IMR-90 (cell line): ENCODE data around the gene CXCL11. TPM values are rescaled to one million over a fixed set of nuclear protein-coding genes. Genes with fewer than 3 reads are reported as not detected.
"Not testable (repeated sequence)": the region's sequence is repeated elsewhere in the genome, so short reads cannot be mapped to it uniquely, and the experiment has no call there.

Experiments
- ATAC-seq: fragments of 200-7000 bp; cut with Tn5 transposase; 2 replicates; pipeline ENCODE4 v1.9.1; 2020; ENCODE audit warnings: low read depth, mild to moderate bottlenecking, moderate library complexity
- BruUV-seq: library from RNA; stranded (reverse); fragments of 400-500 nt; replicated peaks from 2 replicates; lab custom pipeline; 2021; lab: Mats Ljungman, UMichigan
- CTCF ChIA-PET: fragments of 300-600 bp; formaldehyde crosslinking; extraction: SDS; loops from one replicate; lab custom pipeline; 2021; ENCODE audit warnings: antibody characterized with exemption; lab: Yijun Ruan, JAX
- POLR2A ChIA-PET: fragments of 300-600 bp; sonication (Branson Sonifier 250); formaldehyde crosslinking; loops from one replicate; lab custom pipeline; 2022; ENCODE audit warnings: antibody characterized with exemption; ENCODE audit not compliant: unreplicated experiment; lab: Charles Lee
- DNase-seq: peaks from one replicate; pipeline ENCODE4 v3.0.0; 2013
- H2AFZ ChIP-seq: replicated peaks from 2 replicates; pipeline ENCODE3; 2013; ENCODE audit warnings: low read length, mild to moderate bottlenecking; ENCODE audit not compliant: poor library complexity
- H2AK5ac ChIP-seq: 2 replicates; pipeline ENCODE4 v1.6.1; 2013; ENCODE audit warnings: low read depth, low read length, inconsistent platforms
- H2AK9ac ChIP-seq: replicated peaks from 2 replicates; pipeline ENCODE3; 2013; ENCODE audit warnings: mild to moderate bottlenecking, low read depth, low read length, moderate library complexity; ENCODE audit not compliant: poor library complexity
- H2BK120ac ChIP-seq: 2 replicates; pipeline ENCODE4 v1.6.1; 2013; ENCODE audit warnings: low read depth, low read length, inconsistent platforms
- H2BK15ac ChIP-seq: 3 replicates; pipeline ENCODE4 v1.6.1; 2013; ENCODE audit warnings: low read depth, low read length, inconsistent platforms
- H2BK20ac ChIP-seq: 2 replicates; pipeline ENCODE4 v1.6.1; 2013; ENCODE audit warnings: low read depth, mild to moderate bottlenecking, inconsistent platforms, low read length, moderate library complexity
- H2BK5ac ChIP-seq: 2 replicates; pipeline ENCODE4 v1.6.1; 2013; ENCODE audit warnings: mild to moderate bottlenecking, low read depth, low read length, inconsistent platforms; ENCODE audit not compliant: poor library complexity, severe bottlenecking
- H3K14ac ChIP-seq: replicated peaks from 2 replicates; pipeline ENCODE4 v1.6.1; 2013; ENCODE audit warnings: low read depth, low read length, inconsistent platforms
- H3K18ac ChIP-seq: 2 replicates; pipeline ENCODE4 v1.6.1; 2013; ENCODE audit warnings: low read depth, low read length, control low read depth
- H3K23ac ChIP-seq: 2 replicates; pipeline ENCODE4 v1.6.1; 2013; ENCODE audit warnings: low read depth, low read length, inconsistent platforms
- H3K27ac ChIP-seq: 2 replicates; pipeline ENCODE4 v1.5.1; 2013; ENCODE audit warnings: mild to moderate bottlenecking, control low read depth, low read length; ENCODE audit not compliant: insufficient read depth
- H3K27me3 ChIP-seq: 2 replicates; pipeline ENCODE4 v1.6.1; 2013; ENCODE audit warnings: low read length; ENCODE audit not compliant: control insufficient read depth, insufficient read depth
- H3K36me3 ChIP-seq: 2 replicates; pipeline ENCODE4 v1.6.1; 2013; ENCODE audit warnings: low read length, mixed read lengths; ENCODE audit not compliant: control insufficient read depth, insufficient read depth
- H3K4ac ChIP-seq: 2 replicates; pipeline ENCODE4 v1.6.1; 2013; ENCODE audit warnings: low read depth, low read length, inconsistent platforms
- H3K4me1 ChIP-seq: 2 replicates; pipeline ENCODE4 v1.6.1; 2013; ENCODE audit warnings: low read length, mixed read lengths; ENCODE audit not compliant: control insufficient read depth, insufficient read depth
- H3K4me2 ChIP-seq: 2 replicates; pipeline ENCODE4 v1.6.1; 2013; ENCODE audit warnings: low read depth, mild to moderate bottlenecking, control low read depth, low read length, moderate library complexity
- H3K4me3 ChIP-seq: 2 replicates; pipeline ENCODE4 v1.5.1; 2013; ENCODE audit warnings: low read depth, mild to moderate bottlenecking, control low read depth, low read length, moderate library complexity; ENCODE audit not compliant: insufficient read depth
- H3K56ac ChIP-seq: 2 replicates; pipeline ENCODE4 v1.6.1; 2013; ENCODE audit warnings: low read length, inconsistent platforms; ENCODE audit not compliant: insufficient read depth; ENCODE audit errors: extremely low read depth
- H3K79me1 ChIP-seq, 2 experiments: 2 replicates each; pipeline ENCODE4 v1.6.1; 2013; ENCODE audit warnings: low read length in 2 of 2, inconsistent platforms in 1 of 2, low read depth in 1 of 2
- H3K9ac ChIP-seq: 2 replicates; pipeline ENCODE4 v1.6.1; 2013; ENCODE audit warnings: low read depth, low read length, control low read depth
- H3K9me1 ChIP-seq: 2 replicates; pipeline ENCODE4 v1.6.1; 2013; ENCODE audit warnings: low read length, inconsistent platforms; ENCODE audit not compliant: insufficient read depth
- H3K9me3 ChIP-seq: 2 replicates; pipeline ENCODE4 v1.6.1; 2013; ENCODE audit warnings: low read length; ENCODE audit not compliant: control insufficient read depth, insufficient read depth
- H4K20me1 ChIP-seq: 2 replicates; pipeline ENCODE4 v1.6.1; 2013; ENCODE audit warnings: low read length, inconsistent platforms; ENCODE audit not compliant: insufficient read depth
- H4K5ac ChIP-seq: 2 replicates; pipeline ENCODE4 v1.6.1; 2013; ENCODE audit warnings: mild to moderate bottlenecking, low read depth, low read length, control low read depth
- H4K8ac ChIP-seq, 2 experiments: 2 replicates each; pipeline ENCODE4 v1.6.1; 2013; ENCODE audit warnings: low read depth in 2 of 2, low read length in 2 of 2, control low read depth in 1 of 2, inconsistent platforms in 1 of 2
- H4K91ac ChIP-seq: 2 replicates; pipeline ENCODE4 v1.6.1; 2013; ENCODE audit warnings: low read depth, low read length, inconsistent platforms; ENCODE audit not compliant: insufficient read depth
- WGBS, 2 experiments: methylation state at CpG; one replicate each; pipeline versions ENCODE4 v1.1.5 to v1.1.7; 2013; ENCODE audit warnings: missing lambda C conversion rate in 2 of 2; ENCODE audit not compliant: insufficient read length in 1 of 2; ENCODE audit errors: extremely low coverage in 2 of 2; 5-methylcytosine and 5-hydroxymethylcytosine counted together
- dilution Hi-C: fragments of 300-500 bp; cut with HindIII; formaldehyde crosslinking; loops from one replicate; pipeline ENCODE4 v1.14.3; 2018; ENCODE audit warnings: low sequenced_read_pairs; ENCODE audit not compliant: unreplicated experiment
- in situ Hi-C: fragments of 300-500 bp; cut with MboI; formaldehyde crosslinking; loops from 3 replicates; pipeline ENCODE4 v1.14.3; 2019; ENCODE audit warnings: low sequenced_read_pairs, inconsistent platforms, mixed read lengths
- intact Hi-C: fragments of 100-400 bp; cut with micrococcal nuclease; formaldehyde crosslinking; loops from 2 replicates; pipeline ENCODE4 v1.10.0; 2022
- polyA plus RNA-seq, 3 experiments: library from polyadenylated mRNA; depleted of rRNA; stranded (reverse); fragments of >200 nt; gene quantifications; 2 replicates each; pipeline ENCODE4 v1.2.3, GENCODE V29; 2012; ENCODE audit warnings: low replicate concordance in 1 of 3
- total RNA-seq: library from RNA; depleted of rRNA; stranded (reverse); fragments of >200 nt; gene quantifications from 2 replicates; pipeline ENCODE4 v1.2.3, GENCODE V29; 2012

CXCL11 gene
- total and polyA plus RNA-seq, 2 of the 4 experiments (the other 2 are of a cell fraction), result under 0.01 TPM; not detected in 1

- H2AFZ ChIP-seq, H2BK5ac ChIP-seq, BruUV-seq, H3K79me1 ChIP-seq, ATAC-seq, H3K27me3 ChIP-seq, H3K9me1 ChIP-seq, H4K20me1 ChIP-seq, H3K4me2 ChIP-seq, H2BK15ac ChIP-seq, in situ Hi-C loops, POLR2A ChIA-PET, H3K14ac ChIP-seq, H2BK120ac ChIP-seq, H3K36me3 ChIP-seq, H3K9me3 ChIP-seq, H3K56ac ChIP-seq, H3K4me1 ChIP-seq, H3K4me3 ChIP-seq, H4K91ac ChIP-seq, DNase-seq, H2BK20ac ChIP-seq, H3K27ac ChIP-seq, H3K4ac ChIP-seq, H3K18ac ChIP-seq, CTCF ChIA-PET, H2AK5ac ChIP-seq, H3K9ac ChIP-seq, H4K5ac ChIP-seq, intact Hi-C loops, H2AK9ac ChIP-seq, H3K23ac ChIP-seq, H4K8ac ChIP-seq, dilution Hi-C loops: not testable (repeated sequence)
- WGBS, 2 experiments, result no CpG with 5 or more reads among the region's 4 CpGs
These were observed 8.8 kb upstream of the CXCL11 start for GRCh38 chr4:76044686-76045085.

GRCh38 chr4:76043306-76043705 is 7.4 kb upstream of the CXCL11 start:
- DNase-seq, H4K8ac ChIP-seq, H3K4ac ChIP-seq, H3K9ac ChIP-seq, H3K9me1 ChIP-seq, H2AK9ac ChIP-seq, H4K5ac ChIP-seq, H3K9me3 ChIP-seq, H4K91ac ChIP-seq, H2BK120ac ChIP-seq, H3K79me1 ChIP-seq, BruUV-seq, H3K14ac ChIP-seq, H2BK5ac ChIP-seq, dilution Hi-C loops, H2AK5ac ChIP-seq, H3K4me2 ChIP-seq, H3K4me3 ChIP-seq, H3K27me3 ChIP-seq, H2AFZ ChIP-seq, H3K23ac ChIP-seq, H4K20me1 ChIP-seq, in situ Hi-C loops, H3K27ac ChIP-seq, H2BK15ac ChIP-seq, CTCF ChIA-PET, H3K4me1 ChIP-seq, intact Hi-C loops, H3K36me3 ChIP-seq, POLR2A ChIA-PET, H3K56ac ChIP-seq, H3K18ac ChIP-seq, H2BK20ac ChIP-seq, ATAC-seq: not testable (repeated sequence)
- WGBS, 2 experiments, result 87% methylated on average over 11 of the region's 18 CpGs; no CpG with 5 or more reads in 1 of the 2 experiments
